Measurements from ENCODE around the gene RERG.

The RERG gene

GRCh38 chr12:15186597-15186996 lies 34.6 kb downstream of the RERG start:
- DNase-seq (ENCODE audit: low read depth in 2 of 2) = no peak

- DNase-seq (ENCODE audit: low read depth in 2 of 2) = no peak
These were observed 36.7 kb downstream of the RERG start for GRCh38 chr12:15184484-15184883.

GRCh38 chr12:15183821-15184220 lies 37.4 kb downstream of the RERG start:
- no peak for DNase-seq (ENCODE audit: low read depth in 2 of 2)

GRCh38 chr12:15181017-15181683 lies 40.1 kb downstream of the RERG start:
- no peak for DNase-seq (ENCODE audit: low read depth in 2 of 2)

- DNase-seq (ENCODE audit: low read depth in 2 of 2) = no peak
These were observed 40.9 kb downstream of the RERG start for GRCh38 chr12:15180325-15180724.

GRCh38 chr12:15179672-15180071 lies 41.5 kb downstream of the RERG start:
- no peak for DNase-seq (ENCODE audit: low read depth in 2 of 2)

GRCh38 chr12:15173142-15173541 lies 48.1 kb downstream of the RERG start:
- no peak for DNase-seq (ENCODE audit: low read depth in 2 of 2)

GRCh38 chr12:15172060-15172822 lies 49.0 kb downstream of the RERG start:
- no peak for DNase-seq (ENCODE audit: low read depth in 2 of 2)

GRCh38 chr12:15171012-15171655 lies 50.1 kb downstream of the RERG start:
- no peak for DNase-seq (ENCODE audit: low read depth in 2 of 2)

GRCh38 chr12:15168026-15168678 lies 53.1 kb downstream of the RERG start:
- DNase-seq (ENCODE audit: low read depth in 2 of 2) = no peak

- DNase-seq (ENCODE audit: low read depth in 2 of 2) = no peak
These were observed 56.1 kb downstream of the RERG start for GRCh38 chr12:15165012-15165659.

GRCh38 chr12:15163030-15163976 lies 57.9 kb downstream of the RERG start:
- no peak for DNase-seq (ENCODE audit: low read depth in 2 of 2)

GRCh38 chr12:15158083-15158482 lies 63.1 kb downstream of the RERG start:
- DNase-seq (ENCODE audit: low read depth in 2 of 2) = no peak

- DNase-seq (ENCODE audit: low read depth in 2 of 2) = no peak
These were observed 63.9 kb downstream of the RERG start for GRCh38 chr12:15157269-15157671.

GRCh38 chr12:15155271-15155670 lies 65.9 kb downstream of the RERG start:
- DNase-seq (ENCODE audit: low read depth in 2 of 2) = no peak

- no peak for DNase-seq (ENCODE audit: low read depth in 2 of 2)
These were observed 67.1 kb downstream of the RERG start for GRCh38 chr12:15154103-15154502.

- no peak for DNase-seq (ENCODE audit: low read depth in 2 of 2)
These were observed 68.3 kb downstream of the RERG start for GRCh38 chr12:15152868-15153267.

GRCh38 chr12:15152456-15152855 lies 68.8 kb downstream of the RERG start:
- no peak for DNase-seq (ENCODE audit: low read depth in 2 of 2)

GRCh38 chr12:15151161-15152091 lies 69.8 kb downstream of the RERG start:
- no peak for DNase-seq (ENCODE audit: low read depth in 2 of 2)

GRCh38 chr12:15146585-15146984 lies 74.6 kb downstream of the RERG start:
- no peak for DNase-seq (ENCODE audit: low read depth in 2 of 2)
